ENCODE results near the gene DYRK1A. TPM values are rescaled to one million over a fixed set of nuclear protein-coding genes. Genes with fewer than 3 reads are reported as not detected.

Gene DYRK1A
- total RNA-seq, 2 donors from 2014 or later: 57.5 to 57.7 TPM

GRCh38 chr21:37381883-37382585, 15.5 kb downstream of the DYRK1A start:
- DNase-seq: no peak
- TF ChIP-seq, protein P1, sequence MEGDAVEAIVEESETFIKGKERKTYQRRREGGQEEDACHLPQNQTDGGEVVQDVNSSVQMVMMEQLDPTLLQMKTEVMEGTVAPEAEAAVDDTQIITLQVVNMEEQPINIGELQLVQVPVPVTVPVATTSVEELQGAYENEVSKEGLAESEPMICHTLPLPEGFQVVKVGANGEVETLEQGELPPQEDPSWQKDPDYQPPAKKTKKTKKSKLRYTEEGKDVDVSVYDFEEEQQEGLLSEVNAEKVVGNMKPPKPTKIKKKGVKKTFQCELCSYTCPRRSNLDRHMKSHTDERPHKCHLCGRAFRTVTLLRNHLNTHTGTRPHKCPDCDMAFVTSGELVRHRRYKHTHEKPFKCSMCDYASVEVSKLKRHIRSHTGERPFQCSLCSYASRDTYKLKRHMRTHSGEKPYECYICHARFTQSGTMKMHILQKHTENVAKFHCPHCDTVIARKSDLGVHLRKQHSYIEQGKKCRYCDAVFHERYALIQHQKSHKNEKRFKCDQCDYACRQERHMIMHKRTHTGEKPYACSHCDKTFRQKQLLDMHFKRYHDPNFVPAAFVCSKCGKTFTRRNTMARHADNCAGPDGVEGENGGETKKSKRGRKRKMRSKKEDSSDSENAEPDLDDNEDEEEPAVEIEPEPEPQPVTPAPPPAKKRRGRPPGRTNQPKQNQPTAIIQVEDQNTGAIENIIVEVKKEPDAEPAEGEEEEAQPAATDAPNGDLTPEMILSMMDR (IDR thresholded peaks at IDR 0.05): no peak
- Histone ChIP-seq H3K4me1 (no peaks in the 10 kb centered on the region), H3K9ac (ENCODE audit: low read depth in 2 of 2, low read length in 2 of 2) (no peak overlapping the region), H3K9me3 (no peaks in the 10 kb centered on the region), H3K27me3 (no peaks in the 10 kb centered on the region), H3K27ac (no peak overlapping the region), H3K4me3 (no peak overlapping the region), H3K36me3 (no peaks in the 10 kb centered on the region)
- intact Hi-C loops (cut with DNase I): no loop called here

DNA sequence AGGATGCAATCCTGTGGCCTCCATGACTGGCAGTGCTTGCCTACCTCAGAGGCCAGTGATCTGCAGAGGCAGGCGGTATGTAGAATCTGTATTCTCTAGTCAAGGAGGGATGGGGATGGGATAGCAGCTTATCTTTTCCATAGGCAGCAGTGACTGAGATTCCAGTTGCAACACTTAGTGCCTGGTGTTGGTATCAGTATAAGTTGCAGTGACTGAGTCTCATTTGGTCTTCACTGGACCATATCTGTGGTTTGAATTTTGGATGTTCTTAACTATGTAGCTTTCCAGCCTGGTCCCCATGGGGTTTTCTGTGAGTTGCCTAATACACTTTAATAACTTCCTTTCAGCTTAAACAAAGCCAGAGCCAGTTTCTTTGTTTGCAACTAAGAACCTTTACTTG, 16.5 kb downstream of the DYRK1A start:
- intact Hi-C loops (cut with DNase I): no loop called here
- TF ChIP-seq, protein P1 (IDR thresholded peaks at IDR 0.05): no peak
- no peaks in the 10 kb centered on the region for H3K27me3 ChIP-seq
- DNase-seq: no peak
- H3K9me3 ChIP-seq: no peaks in the 10 kb centered on the region
- H3K9ac ChIP-seq (ENCODE audit: low read depth in 2 of 2, low read length in 2 of 2): no peak overlapping the region
- H3K27ac ChIP-seq: no peak overlapping the region
- no peaks in the 10 kb centered on the region for H3K36me3 ChIP-seq
- no peaks in the 10 kb centered on the region for H3K4me1 ChIP-seq
- no peak overlapping the region for H3K4me3 ChIP-seq

GRCh38 chr21:37383784-37384311, 17.3 kb downstream of the DYRK1A start:
- DNase-seq: no peak
- no peak overlapping the region for H3K9ac ChIP-seq (ENCODE audit: low read depth in 2 of 2, low read length in 2 of 2)
- no peak overlapping the region for H3K4me3 ChIP-seq
- TF ChIP-seq, protein P1 (IDR thresholded peaks at IDR 0.05): no peak
- no peaks in the 10 kb centered on the region for H3K4me1 ChIP-seq
- H3K27ac ChIP-seq: no peak overlapping the region
- no peaks in the 10 kb centered on the region for H3K27me3 ChIP-seq
- intact Hi-C loops (cut with DNase I): no loop called here
- H3K36me3 ChIP-seq: no peaks in the 10 kb centered on the region
- H3K9me3 ChIP-seq: no peaks in the 10 kb centered on the region

- DNase-seq: no peak
- TF ChIP-seq, protein P1 (IDR thresholded peaks at IDR 0.05): no peak
- no peak overlapping the region for H3K27ac ChIP-seq
- no peaks in the 10 kb centered on the region for H3K36me3 ChIP-seq
- intact Hi-C loops (cut with DNase I): no loop called here
- no peaks in the 10 kb centered on the region for H3K27me3 ChIP-seq
- no peaks in the 10 kb centered on the region for H3K9me3 ChIP-seq
- no peaks in the 10 kb centered on the region for H3K4me1 ChIP-seq
- H3K4me3 ChIP-seq: no peak overlapping the region
- H3K9ac ChIP-seq (ENCODE audit: low read depth in 2 of 2, low read length in 2 of 2): no peak overlapping the region
Observed at GRCh38 chr21:37384416-37384815, 17.8 kb downstream of the DYRK1A start.

DNA sequence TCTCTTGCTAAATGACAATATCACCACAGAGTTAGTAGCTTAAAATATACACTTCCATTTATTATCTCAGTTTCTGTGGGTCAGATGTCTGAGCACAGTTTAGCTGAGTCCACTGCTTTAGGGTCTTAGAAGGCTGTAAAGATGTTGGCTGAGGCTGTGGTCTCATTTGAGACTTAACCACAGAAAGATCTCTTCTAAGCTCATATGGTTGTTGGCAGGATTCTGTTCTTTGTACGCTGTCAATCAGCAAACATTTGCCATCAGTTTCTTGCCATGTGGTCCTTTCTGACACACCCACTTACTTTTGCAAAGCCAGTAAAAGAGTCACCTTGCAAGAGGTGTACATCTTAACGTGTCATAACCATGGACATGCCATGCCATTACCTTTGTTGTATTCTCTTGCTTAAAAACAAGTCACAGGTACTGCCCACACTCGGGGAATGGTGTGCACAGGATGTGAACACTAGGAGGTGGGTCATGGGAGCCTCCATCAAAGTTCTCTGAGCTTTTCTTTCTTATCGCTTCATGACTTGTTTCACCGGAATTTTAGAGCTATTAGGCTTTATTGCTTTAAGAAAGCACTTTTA, 18.7 kb downstream of the DYRK1A start:
- Histone ChIP-seq H3K9me3 (no peaks in the 10 kb centered on the region), H3K4me3 (no peak overlapping the region), H3K36me3 (no peaks in the 10 kb centered on the region), H3K27ac (no peak overlapping the region), H3K9ac (ENCODE audit: low read depth in 2 of 2, low read length in 2 of 2) (no peak overlapping the region), H3K27me3 (no peaks in the 10 kb centered on the region), H3K4me1 (no peaks in the 10 kb centered on the region)
- intact Hi-C loops (cut with DNase I): no loop called here
- DNase-seq: no peak
- TF ChIP-seq, protein P1 (IDR thresholded peaks at IDR 0.05): no peak
